Measurements from ENCODE around the gene DLG2.
"Not testable (repeated sequence)": the region's sequence is repeated elsewhere in the genome, so short reads cannot be mapped to it uniquely, and the experiment has no call there.

DLG2 gene

DNA sequence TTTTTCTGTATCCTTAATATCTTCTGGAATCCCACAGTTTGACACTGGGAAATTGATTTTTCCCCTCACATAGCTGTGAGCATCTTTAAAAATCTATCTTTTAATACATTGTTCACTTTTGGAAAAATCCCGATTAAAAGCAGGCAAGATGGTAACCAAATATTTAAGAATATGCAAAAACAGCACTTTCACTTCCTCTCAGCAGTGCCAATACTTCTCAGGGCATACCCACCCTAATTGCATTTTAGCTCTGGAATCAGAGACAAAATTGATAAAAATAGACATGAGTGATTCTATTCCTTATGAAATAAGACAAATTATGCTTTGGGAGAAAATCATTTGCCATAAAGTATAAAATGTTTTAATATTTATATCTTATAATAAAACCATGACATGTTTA is 2172.5 kb downstream of the DLG2 start:
- DNase-seq (ENCODE audit: low read depth in 4 of 4, low spot score in 1 of 4): no peak

GRCh38 chr11:83449338-83449913 is 2177.7 kb downstream of the DLG2 start:
- DNase-seq (ENCODE audit: low read depth in 4 of 4, low spot score in 1 of 4): no peak

GRCh38 chr11:83448686-83449085 is 2178.5 kb downstream of the DLG2 start:
- no peak for DNase-seq (ENCODE audit: low read depth in 4 of 4, low spot score in 1 of 4)

- not testable (repeated sequence) for DNase-seq (ENCODE audit: low read depth in 4 of 4, low spot score in 1 of 4)
Observed at GRCh38 chr11:83443880-83444279, 2183.3 kb downstream of the DLG2 start.

DNA sequence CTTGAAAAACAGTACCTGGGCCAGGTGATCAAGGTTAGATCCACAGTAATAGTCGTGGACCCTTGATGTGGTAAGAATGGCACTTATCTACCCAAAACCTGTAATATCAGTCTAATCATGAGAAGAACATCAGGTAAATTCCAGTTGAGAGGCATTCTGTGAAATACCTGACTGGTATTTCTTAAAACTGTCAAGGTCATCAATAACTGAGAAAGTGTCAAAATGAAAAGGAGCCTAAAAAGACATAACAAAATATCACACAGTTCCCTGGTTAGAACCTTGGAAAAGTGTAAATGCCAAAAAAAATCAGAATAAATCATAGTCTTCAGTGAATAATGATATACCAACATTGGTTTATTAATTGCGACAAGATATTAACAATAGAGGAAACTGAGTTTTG is 2185.5 kb downstream of the DLG2 start:
- no peak for DNase-seq (ENCODE audit: low read depth in 4 of 4, low spot score in 1 of 4)

- DNase-seq (ENCODE audit: low read depth in 4 of 4, low spot score in 1 of 4): no peak
Observed at GRCh38 chr11:83441171-83441570, 2186.0 kb downstream of the DLG2 start.

DNA sequence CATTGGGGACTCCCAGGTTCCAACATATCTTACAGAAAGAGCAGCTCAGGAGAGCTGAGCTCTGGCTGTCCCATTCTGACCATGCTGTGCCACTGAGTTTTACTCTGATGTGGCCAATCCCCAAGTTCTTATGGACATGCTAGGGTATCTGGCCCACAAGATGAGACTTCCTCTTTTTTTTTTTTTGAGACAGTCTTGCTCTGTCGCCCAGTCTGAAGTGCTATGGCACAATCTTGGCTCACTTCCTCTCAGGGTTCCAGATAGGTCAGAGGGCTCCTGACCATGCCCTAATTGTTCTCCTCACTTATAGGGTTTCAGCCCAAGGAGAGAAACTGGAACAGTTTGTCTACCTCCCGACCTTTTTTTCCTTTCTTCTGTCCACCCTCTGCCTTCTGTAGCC is 2188.7 kb downstream of the DLG2 start:
- no peak for DNase-seq (ENCODE audit: low read depth in 4 of 4, low spot score in 1 of 4)

DNA sequence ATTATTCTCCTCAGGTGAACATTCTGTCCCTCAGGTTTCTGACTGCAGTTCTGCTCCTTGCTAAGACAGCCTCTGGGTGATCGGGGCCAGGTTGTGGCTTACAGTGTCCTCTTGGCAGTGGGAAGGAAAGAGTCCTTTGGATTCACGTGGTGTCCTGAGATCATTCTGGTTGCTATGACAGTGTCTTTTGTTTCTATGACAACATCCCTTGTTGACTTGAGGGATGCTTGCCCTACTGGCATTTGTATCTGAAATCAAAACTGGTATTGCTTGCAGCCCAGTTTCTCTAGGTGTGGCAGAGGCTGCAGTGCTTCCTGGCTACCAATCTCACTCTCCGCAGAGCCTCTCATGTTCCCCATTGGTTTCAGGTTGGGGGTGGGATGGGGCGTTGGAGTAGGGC is 2189.2 kb downstream of the DLG2 start:
- no peak for DNase-seq (ENCODE audit: low read depth in 4 of 4, low spot score in 1 of 4)

DNA sequence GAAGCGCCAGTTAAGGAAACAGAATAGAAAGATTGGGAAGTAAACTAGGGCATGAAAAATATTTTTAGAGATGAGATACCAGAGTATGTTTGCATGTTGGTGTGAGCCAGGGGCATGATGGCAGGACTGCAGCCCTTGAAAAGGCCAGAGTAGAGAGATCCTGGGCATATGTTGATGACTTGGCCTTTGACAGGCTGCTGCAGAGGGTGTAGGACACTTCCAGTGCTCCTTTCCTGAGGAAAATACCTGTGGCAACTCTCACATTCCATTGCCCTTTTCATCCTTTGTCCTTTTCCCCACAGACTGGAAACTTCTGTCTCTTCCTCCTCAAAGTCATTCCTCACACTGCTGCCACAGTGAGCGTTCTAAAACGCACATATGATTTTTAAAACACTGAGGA is 2190.3 kb downstream of the DLG2 start:
- DNase-seq (ENCODE audit: low read depth in 4 of 4, low spot score in 1 of 4): no peak

DNA sequence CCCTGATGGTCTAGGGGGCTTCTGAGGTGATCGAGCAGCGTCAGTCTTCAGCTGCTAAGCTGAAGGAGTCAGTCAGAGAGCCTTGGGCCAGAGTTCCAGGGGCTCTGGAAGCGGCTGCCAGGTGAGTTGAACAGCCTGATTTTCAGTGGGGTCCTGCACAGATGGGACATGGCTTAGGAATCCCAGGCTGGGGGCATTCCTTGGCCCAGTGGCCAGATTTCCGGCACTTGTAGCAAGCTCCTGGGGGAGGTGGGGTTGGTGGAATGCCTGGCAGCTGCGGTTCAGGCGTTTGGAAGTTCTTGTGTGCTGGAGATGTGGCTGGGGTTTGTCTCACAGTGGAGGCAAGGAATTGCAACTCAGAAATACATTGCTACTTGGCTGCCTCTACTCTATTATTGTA is 2192.3 kb downstream of the DLG2 start:
- DNase-seq (ENCODE audit: low read depth in 4 of 4, low spot score in 1 of 4): not testable (repeated sequence)

- DNase-seq (ENCODE audit: low read depth in 4 of 4, low spot score in 1 of 4): no peak
Observed at GRCh38 chr11:83427943-83428342, 2199.2 kb downstream of the DLG2 start.

DNA sequence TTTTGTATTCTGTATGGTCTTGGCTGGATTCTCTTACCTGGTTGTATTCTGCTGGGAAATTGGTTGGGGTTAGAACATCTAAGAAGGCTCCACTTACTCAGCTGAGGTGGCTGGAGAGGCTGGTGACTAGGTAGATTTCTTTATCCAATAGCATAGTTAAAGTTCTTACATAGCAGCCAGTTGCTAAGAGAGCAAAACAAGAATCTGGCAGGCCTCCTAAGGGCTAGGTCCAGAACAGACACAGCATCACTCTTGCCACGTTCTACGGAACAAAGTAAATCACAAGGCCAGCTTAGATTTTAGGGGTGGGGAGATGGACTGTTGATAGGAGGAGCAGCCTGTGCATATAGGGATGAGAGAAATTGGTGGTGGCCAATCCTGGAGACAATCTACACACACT is 2199.6 kb downstream of the DLG2 start:
- no peak for DNase-seq (ENCODE audit: low read depth in 4 of 4, low spot score in 1 of 4)

GRCh38 chr11:83425137-83425466 is 2202.0 kb downstream of the DLG2 start:
- DNase-seq (ENCODE audit: low read depth in 4 of 4, low spot score in 1 of 4): no peak

DNA sequence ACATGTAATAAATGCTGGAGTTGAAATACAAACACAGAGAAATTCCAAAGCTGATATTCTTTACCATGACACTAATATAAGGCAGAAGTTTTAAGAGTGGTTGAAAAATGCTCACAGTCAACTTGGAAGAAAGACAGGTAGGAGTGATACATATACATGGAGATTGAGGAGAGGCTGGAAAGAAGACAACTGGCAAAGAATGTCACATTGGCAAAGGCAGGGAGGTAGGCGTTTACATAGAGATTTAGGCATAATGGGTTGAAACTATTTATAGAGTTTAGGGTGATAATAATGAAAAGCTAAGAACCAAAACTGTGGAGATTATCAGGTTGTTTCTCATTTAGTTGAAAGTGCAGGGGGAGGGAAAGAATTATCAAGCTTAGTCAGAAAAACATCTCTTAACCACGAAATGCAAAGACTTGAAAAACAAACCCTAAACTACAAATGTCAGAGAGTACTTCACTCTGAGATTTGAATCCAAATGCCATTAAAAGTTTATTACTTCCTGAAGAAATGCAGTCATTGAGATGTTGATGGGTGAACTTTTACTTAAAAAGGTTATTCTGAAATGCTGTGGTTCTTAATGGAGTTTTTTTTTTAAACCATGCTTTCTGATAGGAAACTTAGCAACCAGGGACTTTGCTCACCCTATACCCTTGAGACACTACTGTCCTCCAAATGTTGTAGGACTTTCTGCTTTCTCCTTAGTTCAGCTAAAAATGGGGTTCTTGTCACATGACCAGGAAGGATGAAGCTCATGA is 2202.6 kb downstream of the DLG2 start:
- DNase-seq (ENCODE audit: low read depth in 4 of 4, low spot score in 1 of 4): no peak

GRCh38 chr11:83422641-83423040 is 2204.5 kb downstream of the DLG2 start:
- not testable (repeated sequence) for DNase-seq (ENCODE audit: low read depth in 4 of 4, low spot score in 1 of 4)

DNA sequence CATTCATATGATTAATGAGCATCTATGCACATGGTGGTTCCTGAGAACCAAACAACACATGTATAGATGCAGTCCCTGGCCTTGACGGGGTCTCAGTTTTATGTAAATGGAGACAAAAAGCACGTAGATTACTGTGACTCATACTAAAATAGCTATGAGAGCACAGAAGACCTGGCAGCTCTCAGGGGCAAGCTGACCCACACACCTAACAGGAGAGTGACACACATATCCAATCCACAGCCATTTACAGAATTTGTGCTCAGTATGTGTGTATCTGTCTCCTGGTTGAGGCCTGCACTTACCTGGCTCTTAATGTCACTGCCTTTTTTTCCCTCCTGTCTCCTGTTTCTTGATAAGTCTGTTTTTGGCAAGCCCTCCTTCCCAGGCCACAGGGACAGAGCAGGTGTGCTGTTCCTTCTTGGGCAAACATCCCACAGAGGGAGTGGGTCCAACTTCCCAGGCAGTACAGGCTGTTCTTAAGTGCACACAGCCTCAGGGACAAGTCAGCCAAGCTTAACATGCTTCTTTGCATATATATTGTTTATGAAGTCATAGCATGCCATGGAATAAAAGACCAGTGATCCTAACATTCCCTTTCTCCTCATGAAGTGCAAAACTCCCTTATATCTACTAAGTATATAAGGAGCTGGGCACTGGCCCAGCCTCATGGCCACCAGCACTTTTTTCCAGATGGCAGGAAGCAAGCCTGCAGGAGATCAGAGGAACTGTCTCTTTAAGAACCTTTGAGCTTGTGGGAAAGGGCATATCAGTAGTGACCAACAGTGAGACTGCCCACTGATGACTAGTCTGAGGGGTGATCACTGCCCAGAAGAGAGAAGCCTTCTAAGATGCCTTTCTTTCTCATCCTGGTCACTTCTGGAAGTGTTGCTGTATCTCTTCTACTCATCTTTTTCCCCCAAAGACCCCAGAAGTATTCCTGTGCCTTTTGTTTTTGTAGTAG is 2216.3 kb downstream of the DLG2 start:
- DNase-seq (ENCODE audit: low read depth in 4 of 4, low spot score in 1 of 4): no peak

DNA sequence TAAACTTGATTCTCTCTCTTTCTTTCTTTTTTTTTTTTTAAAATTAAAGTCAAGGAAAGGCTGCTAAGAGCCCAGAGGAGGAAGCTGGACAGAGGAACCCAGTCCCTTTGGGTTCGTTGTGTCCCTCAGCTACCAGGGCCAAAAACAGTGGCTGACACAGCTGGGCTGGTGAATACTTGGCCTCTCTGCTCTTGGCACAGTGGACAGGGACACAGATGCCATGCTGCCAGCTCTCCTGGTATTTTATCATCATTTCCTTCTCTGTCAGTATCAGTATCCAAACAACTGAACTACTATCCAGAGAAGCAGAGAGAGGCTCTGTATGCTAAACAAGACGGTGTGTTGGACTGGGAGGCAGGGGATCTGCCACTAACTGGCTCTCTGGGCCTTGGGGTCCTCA is 2217.3 kb downstream of the DLG2 start:
- no peak for DNase-seq (ENCODE audit: low read depth in 4 of 4, low spot score in 1 of 4)

DNA sequence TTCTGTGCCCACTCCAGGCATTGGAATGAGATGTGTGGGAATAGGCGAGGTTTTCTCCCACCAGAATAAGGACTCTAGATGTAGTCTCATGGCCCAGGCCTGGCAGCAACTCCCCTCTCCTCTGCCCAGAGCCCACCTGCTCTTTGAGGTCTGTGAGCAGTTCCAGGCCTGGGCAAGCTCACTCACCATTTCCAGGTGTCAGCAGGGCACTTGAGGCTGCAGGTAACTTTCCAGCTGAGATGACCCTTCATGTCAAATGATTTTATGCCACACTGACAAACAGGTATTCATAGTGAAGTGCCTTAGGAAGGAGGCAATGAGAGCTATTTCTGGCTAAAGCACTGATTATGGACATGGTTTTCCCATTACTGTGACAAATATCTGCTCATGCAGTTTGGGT is 2217.7 kb downstream of the DLG2 start:
- DNase-seq (ENCODE audit: low read depth in 4 of 4, low spot score in 1 of 4): no peak

DNA sequence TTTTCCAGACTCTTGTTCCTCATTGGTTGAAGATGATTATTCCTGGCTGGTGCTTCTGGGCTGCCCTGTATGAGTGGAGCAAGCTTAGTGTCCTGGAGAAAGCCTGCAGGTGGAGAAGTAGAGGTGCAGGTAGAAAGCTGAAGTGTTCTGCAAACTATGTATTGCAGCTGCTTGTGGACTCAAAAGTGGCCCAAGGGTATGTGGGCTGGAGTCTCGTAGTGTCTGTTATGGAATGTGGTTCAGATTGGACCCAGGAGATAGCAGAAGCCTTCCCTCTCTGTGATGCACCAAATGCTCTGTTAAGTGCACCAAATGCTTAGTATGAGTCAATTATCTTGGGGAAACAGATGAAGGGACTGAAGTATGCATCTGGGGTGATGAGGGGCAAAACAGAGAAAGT is 2218.2 kb downstream of the DLG2 start:
- DNase-seq (ENCODE audit: low read depth in 4 of 4, low spot score in 1 of 4): no peak

Data from stimulated activated CD4-positive, alpha-beta T cell treated with anti-CD3 and anti-CD28 coated beads, Interleukin-1b, Interleukin-23, amount 100 ng/mL, for 24 hours (primary cell).